ENCODE measurements around the gene CACNA1C.

Gene CACNA1C

GRCh38 chr12:2688381-2688931 lies 635.7 kb downstream of the CACNA1C start:
- no peak for DNase-seq

GRCh38 chr12:2689393-2689792 lies 636.6 kb downstream of the CACNA1C start:
- no peak for DNase-seq

DNA sequence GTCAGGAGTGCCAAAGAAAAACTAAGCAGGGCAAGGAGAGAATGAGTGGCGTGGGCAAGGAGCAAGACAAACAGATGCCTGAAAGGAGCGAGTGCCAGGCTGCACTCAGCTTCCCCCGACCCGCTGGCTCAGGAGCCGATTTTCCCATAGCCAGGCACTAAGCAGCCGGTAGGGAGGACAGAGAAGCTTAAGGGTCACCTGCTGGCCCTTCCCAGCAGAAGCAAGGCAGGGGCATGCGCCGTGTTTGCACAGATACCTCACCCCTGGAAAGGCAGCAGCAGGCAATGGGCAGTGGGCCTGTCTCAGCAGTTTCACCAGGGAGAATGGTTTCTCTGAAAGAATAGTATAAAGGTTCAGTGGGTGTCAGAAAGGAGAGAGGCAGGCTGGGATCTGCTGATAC lies 637.1 kb downstream of the CACNA1C start:
- DNase-seq = no peak

- DNase-seq = no peak
Observed at GRCh38 chr12:2690348-2691005, 637.7 kb downstream of the CACNA1C start.

- DNase-seq = peak; percentile 74
Observed at GRCh38 chr12:2691006-2691344, 638.2 kb downstream of the CACNA1C start.

GRCh38 chr12:2691345-2692071 lies 638.7 kb downstream of the CACNA1C start:
- peak; percentile 71 for DNase-seq

- DNase-seq = peak; percentile 32
Observed at GRCh38 chr12:2692080-2692479, 639.3 kb downstream of the CACNA1C start.

GRCh38 chr12:2693244-2693860 lies 640.6 kb downstream of the CACNA1C start:
- DNase-seq = no peak

DNA sequence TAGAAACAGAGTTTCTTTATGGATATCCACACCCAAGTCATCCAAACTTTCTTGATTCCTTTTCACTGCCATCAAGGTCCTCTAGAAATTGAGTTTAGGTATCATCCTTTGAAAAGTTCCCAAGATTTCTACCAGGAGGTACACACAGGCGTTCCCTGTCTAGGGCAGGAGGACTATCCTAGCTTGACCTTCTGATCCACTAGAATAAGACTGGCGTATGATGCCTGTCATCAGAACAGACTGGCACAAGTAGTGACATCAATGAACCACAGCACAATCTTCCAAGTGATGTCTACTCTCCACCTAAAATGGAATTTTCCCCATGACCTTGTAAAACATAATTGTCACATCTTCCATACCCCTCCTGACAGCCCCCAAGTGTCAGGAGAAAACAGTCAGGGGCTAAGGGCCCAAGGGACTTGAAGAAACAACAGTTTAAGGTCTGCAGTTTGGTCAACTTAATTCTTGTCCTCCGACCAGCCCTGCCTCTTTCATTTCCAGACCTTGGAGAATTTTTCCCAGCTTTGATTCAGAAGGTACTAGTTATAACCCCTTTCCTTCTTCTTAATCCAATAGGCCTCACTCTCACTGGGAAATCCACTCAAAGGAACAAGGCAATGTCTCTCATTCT lies 641.3 kb downstream of the CACNA1C start:
- no peak for DNase-seq

DNA sequence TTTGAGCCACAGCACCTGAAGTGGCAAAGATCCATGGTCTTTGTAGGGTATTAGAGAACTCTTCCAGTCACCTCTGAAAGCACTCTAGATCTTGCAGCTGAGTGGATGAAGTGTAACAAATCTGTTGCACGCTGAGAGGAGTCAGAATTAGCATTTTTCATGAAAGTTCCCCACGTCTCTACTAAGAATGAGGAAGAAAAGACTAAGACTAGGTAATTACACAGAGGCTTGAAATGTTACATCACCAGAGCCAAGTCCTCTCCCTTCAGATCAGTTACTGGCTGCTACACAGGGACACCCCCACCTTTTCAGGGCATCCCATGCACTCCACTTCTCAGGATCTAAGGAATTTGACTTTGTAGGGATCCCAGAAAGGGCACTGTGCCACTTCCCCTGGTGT lies 643.3 kb downstream of the CACNA1C start:
- no peak for DNase-seq

DNA sequence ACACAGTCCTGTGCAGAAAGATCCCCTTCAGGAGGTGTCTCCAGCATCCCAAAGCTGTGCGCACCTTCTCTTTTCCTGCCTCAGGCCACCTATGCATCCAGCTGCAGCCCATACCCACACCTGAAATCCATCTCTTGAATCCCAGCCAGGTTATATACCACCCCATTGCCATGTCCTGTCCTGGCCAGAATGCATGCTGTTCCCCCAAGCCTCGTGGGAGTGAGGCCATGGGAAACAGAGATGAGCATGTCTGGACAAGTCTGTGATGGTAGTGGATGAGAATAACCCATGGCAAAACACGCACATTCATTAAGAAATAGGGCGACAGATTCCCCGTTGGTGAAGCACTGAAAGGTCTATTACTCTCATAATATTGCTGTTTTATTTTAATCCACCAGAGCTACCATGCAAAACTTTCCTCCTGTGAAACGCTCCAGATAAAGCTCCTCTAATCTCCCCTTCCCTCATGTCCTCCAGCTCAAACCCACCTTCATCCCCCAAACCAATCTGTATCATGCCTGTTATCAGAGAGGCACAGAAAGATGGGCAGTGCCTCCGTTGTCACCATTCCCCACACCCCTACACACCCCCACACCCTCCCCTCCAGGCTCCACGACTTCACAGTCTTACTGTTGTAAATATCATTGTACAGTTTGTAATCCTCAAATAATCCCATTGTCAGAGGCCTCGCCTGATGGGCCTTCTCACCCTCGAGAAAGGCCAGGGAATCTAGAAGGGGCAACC lies 644.4 kb downstream of the CACNA1C start:
- no peak for DNase-seq

GRCh38 chr12:2698566-2698965 lies 645.8 kb downstream of the CACNA1C start:
- no peak for DNase-seq

- no peak for DNase-seq
Observed at GRCh38 chr12:2710701-2711100, 657.9 kb downstream of the CACNA1C start.

- no peak for DNase-seq
Observed at GRCh38 chr12:2719392-2719791, 666.6 kb downstream of the CACNA1C start.

GRCh38 chr12:2722806-2723205 lies 670.0 kb downstream of the CACNA1C start:
- no peak for DNase-seq

GRCh38 chr12:2732290-2732689 lies 679.5 kb downstream of the CACNA1C start:
- no peak for DNase-seq

DNA sequence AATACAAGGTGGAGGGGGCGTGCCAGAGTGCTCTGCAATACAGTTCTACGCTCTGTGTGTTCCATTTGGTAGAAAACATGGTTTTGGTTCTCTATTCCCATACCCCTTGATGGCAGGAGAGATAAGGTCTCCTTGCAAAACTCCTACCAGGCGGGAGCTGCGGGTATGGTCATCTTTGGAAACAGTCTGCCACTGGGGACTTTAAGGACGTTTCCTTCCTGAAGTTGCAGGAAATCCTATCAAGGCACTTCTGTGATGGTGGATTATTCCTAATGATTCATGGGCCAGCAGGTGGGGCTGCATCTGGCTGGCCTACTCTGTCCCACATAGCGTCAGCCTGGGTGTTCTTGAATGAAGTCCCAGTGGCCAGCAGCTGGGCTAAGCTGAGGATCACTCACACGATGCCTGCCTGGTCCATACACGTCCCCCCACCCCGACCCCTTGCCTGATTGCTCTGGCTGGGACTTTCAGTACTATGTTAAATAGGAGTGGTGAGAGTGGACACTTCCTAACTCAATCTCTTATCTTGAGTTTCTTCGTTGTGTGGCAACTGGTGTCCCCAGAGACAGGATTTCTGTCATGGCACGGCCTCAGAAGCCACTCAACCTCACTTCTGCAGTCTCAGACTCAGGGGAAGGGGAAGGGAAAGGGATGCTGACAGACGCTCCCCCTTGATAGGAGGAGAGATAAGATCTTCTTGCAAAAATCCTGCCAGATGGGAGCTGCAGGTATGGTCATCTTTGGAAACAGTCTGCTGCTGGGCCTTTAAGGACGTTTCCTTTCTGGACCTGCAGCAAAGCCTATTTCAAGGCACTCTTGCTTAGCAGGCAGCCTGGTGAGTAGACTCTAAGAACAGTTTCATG lies 680.9 kb downstream of the CACNA1C start:
- no peak for DNase-seq

DNA sequence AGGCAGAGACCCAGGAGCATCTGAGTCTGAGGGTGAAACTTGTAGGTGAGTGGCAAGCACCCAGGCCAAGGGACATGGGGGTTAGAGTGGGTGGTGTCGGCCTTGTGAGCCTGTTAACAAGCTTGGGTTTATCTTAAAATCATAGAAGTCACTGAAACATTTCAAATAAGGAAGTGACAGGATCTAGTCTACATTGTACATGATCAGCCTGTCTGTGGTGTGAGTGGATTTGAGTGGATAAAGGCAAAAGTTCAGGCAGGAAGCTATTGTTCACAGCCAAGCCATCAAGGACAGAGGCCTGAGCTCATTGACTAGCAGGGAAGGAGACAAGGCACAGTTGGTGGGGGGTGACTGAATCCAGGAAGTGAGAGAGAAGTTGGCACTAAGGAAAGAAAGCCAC lies 682.6 kb downstream of the CACNA1C start:
- no peak for DNase-seq

DNA sequence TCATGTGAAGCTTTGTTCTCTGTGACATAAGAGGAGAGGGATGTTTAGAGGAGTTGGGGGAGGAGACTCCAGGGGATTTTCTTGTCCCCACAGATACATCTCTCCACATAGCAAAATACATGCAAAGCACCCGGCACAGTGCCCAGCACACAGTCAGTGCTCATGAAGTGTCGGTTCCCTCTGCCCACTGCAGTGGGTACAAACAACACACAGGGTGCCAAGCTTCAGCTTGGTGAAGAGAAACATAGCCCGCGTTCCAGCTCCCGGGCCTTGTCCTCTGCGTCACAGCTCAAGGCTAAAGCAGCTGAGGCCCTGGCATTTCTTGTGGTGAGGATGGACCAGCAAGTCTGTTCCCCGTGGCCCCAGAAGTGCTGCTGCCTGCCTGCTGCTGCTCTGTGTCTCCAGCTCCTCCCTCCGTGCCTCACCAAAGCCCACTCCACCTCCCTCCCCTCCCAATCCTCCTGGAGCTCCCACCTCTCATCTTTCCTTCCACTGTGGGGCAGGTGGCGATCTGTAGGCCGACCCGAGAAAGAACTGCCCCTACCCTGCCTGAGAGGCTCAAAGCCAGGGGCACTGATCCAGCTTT lies 685.0 kb downstream of the CACNA1C start:
- DNase-seq = no peak

DNA sequence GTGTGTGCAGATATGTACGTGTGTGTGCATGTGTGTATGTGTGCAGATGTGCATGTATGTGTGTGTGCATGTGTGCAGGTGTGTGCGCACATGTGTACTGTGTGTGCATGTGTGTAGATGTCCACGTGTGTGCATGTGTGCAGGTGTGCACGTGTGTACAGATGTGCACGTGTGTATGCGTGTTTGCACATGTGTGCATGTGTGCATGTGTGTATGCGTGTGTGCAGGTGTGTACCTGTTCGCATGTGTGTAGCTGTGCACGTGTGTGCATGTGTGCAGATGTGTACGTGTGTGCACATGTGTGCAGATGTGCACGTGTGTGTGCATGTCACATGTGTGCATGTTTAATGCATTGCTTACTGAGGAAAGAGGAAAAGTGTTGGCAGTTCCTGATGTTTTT lies 686.3 kb downstream of the CACNA1C start:
- DNase-seq = no peak

Measured in stimulated activated CD4-positive, alpha-beta T cell treated with anti-CD3 and anti-CD28 coated beads, Interleukin-15, amount 100 ng/mL, for 24 hours (primary cell).